Transverse colon (tissue), 3 donors: ENCODE data around the gene P3H2.

Experiments used
- EP300 ChIP-seq: sonication (generic); formaldehyde crosslinking; IDR thresholded peaks from one replicate; pipeline ENCODE4 v1.6.1; 2017; ENCODE audit warnings: antibody characterized with exemption, low read depth
- TF ChIP-seq, protein P1 (sequence below), 5 experiments: fragments of 200-600 bp in 3 of 5; fragments of 450-650 bp in 2 of 5; sonication (generic) in 3 of 5; IDR thresholded peaks; 1 replicate in 2 of 5; 2 replicates in 3 of 5; pipeline ENCODE4 v1.5.1; 2016 to 2017; ENCODE audit warnings: antibody characterized with exemption in 5 of 5, inconsistent platforms in 3 of 5, mild to moderate bottlenecking in 2 of 5, moderate library complexity in 1 of 5

DNA sequence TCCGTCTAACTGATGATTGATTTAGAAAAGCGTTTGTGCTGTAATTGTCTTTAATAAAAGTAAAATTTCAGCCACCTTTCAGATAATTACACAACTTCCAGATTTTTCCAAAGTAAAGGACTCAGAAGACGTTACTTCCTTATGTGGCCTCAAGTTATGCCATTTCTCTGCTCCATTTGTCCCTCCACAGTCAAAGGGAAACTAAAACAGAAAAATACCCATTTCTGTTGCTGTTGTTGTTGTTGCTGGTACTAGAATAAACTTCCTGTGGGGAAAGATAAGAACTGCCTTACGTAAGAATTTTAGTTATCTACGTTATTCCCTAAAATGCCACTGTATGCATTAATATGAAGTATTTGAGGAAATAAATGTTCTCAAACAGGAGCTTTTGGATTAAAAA, 153.9 kb downstream of the P3H2 start:
- TF ChIP-seq, protein P1, sequence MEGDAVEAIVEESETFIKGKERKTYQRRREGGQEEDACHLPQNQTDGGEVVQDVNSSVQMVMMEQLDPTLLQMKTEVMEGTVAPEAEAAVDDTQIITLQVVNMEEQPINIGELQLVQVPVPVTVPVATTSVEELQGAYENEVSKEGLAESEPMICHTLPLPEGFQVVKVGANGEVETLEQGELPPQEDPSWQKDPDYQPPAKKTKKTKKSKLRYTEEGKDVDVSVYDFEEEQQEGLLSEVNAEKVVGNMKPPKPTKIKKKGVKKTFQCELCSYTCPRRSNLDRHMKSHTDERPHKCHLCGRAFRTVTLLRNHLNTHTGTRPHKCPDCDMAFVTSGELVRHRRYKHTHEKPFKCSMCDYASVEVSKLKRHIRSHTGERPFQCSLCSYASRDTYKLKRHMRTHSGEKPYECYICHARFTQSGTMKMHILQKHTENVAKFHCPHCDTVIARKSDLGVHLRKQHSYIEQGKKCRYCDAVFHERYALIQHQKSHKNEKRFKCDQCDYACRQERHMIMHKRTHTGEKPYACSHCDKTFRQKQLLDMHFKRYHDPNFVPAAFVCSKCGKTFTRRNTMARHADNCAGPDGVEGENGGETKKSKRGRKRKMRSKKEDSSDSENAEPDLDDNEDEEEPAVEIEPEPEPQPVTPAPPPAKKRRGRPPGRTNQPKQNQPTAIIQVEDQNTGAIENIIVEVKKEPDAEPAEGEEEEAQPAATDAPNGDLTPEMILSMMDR (IDR thresholded peaks at IDR 0.05) = no peak
- TF ChIP-seq EP300 = no peak
